MCF 10A (cell line): Measurements from ENCODE around the gene CENPE. TPM values are rescaled to one million over a fixed set of nuclear protein-coding genes. Genes with fewer than 3 reads are reported as not detected.

Source experiments
- BruUV-seq: library from RNA; stranded (reverse); fragments of 400-500 nt; replicated peaks from 2 replicates; lab custom pipeline; 2021; lab: Mats Ljungman, UMichigan
- CTCF ChIA-PET: fragments of 300-600 bp; sonication (Branson Sonifier 250); formaldehyde crosslinking; extraction: SDS; loops from one replicate; lab custom pipeline; 2021; ENCODE audit warnings: antibody characterized with exemption, inconsistent platforms; lab: Yijun Ruan, JAX
- POLR2A ChIA-PET: fragments of 300-600, 350-650 bp; sonication (Branson Sonifier 250); formaldehyde crosslinking; extraction: SDS; loops from one replicate; lab custom pipeline; 2020; ENCODE audit warnings: antibody characterized with exemption, inconsistent platforms; lab: Yijun Ruan, JAX
- DNase-seq: peaks from one replicate; pipeline ENCODE4 v3.0.0-alpha.2; 2018; ENCODE audit not compliant: unreplicated experiment
- H3K27ac Mint-ChIP-seq: one replicate; pipeline ENCODE4 v1.8.0; 2022; ENCODE audit warnings: mild to moderate bottlenecking, low read depth, mixed read lengths; ENCODE audit not compliant: unreplicated experiment
- H3K27me3 Mint-ChIP-seq: one replicate; pipeline ENCODE4 v1.8.0; 2022; ENCODE audit warnings: mixed read lengths; ENCODE audit not compliant: insufficient read depth, unreplicated experiment
- H3K36me3 Mint-ChIP-seq: one replicate; pipeline ENCODE4 v1.8.0; 2022; ENCODE audit warnings: mild to moderate bottlenecking, moderate library complexity, mixed read lengths; ENCODE audit not compliant: insufficient read depth, unreplicated experiment
- H3K4me1 Mint-ChIP-seq: one replicate; pipeline ENCODE4 v1.8.0; 2022; ENCODE audit warnings: mixed read lengths; ENCODE audit not compliant: insufficient read depth, unreplicated experiment
- H3K4me3 Mint-ChIP-seq: one replicate; pipeline ENCODE4 v1.8.0; 2022; ENCODE audit warnings: mild to moderate bottlenecking, moderate library complexity, mixed read lengths; ENCODE audit not compliant: unreplicated experiment
- H3K9me3 Mint-ChIP-seq: one replicate; pipeline ENCODE4 v1.8.0; 2022; ENCODE audit warnings: mixed read lengths; ENCODE audit not compliant: unreplicated experiment
- intact Hi-C: fragments of 100-400 bp; cut with micrococcal nuclease; formaldehyde crosslinking; loops from 2 replicates; pipeline ENCODE4 v1.14.1; 2022
- total RNA-seq: library from RNA; stranded (reverse); gene quantifications from 2 replicates; pipeline ENCODE4 v1.2.3, GENCODE V29; 2022
- TF ChIP-seq, protein P1 (sequence below): fragments of 200-600 bp; IDR thresholded peaks from one replicate; pipeline ENCODE4 v1.8.0; 2022; ENCODE audit warnings: antibody characterized with exemption, mild to moderate bottlenecking; ENCODE audit not compliant: unreplicated experiment

The CENPE gene
- total RNA-seq, 1 experiment from 2014 or later: 32.4 TPM

DNA sequence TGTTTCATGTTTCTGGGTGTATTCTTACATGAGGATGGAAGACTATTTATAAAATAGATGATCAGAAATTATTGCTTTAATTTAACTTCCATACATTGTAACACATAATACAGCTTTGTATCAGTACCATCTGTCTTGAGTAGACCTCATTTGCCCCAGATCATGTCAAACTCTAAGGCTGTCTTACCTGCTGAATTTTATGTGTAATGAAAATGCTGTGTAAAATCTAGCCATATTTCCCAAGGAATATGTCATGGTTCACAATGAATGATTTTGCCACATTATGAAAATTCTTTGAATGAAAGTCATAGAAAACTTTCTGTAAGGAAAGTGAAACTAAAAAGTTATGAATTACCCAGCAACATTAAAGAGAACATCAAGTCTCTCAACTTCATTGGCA, 105.9 kb downstream of the CENPE start:
- intact Hi-C loops: loop anchor here (5.0 kb wide), 2 partner anchors 265 to 660 kb away; partner anchors contain the start of gene UBE2D3
- no TSS peak for BruUV-seq
- CTCF ChIA-PET: interaction anchor here (0.6 to 7.4 kb wide), 36 partner anchors 8 to 1300 kb away, joined by 3 to 104 read pairs (median 4); partner anchors contain the start of genes BDH2 and SLC9B2
- Mint-ChIP-seq H3K4me3 (no peak overlapping the region), H3K27me3 (no peaks in the 10 kb centered on the region), H3K27ac (no peak overlapping the region), H3K9me3 (no peaks in the 10 kb centered on the region), H3K4me1 (peaks cover 16% of the 10 kb centered on the region), H3K36me3 (peaks cover 41% of the 10 kb centered on the region)
- POLR2A ChIA-PET: interaction anchor here (1.2 to 3.9 kb wide), 4 partner anchors 15 to 264 kb away, joined by 3 to 18 read pairs (median 9); partner anchors contain the start of genes SLC9B1, SLC9B2 and UBE2D3
- TF ChIP-seq, protein P1, sequence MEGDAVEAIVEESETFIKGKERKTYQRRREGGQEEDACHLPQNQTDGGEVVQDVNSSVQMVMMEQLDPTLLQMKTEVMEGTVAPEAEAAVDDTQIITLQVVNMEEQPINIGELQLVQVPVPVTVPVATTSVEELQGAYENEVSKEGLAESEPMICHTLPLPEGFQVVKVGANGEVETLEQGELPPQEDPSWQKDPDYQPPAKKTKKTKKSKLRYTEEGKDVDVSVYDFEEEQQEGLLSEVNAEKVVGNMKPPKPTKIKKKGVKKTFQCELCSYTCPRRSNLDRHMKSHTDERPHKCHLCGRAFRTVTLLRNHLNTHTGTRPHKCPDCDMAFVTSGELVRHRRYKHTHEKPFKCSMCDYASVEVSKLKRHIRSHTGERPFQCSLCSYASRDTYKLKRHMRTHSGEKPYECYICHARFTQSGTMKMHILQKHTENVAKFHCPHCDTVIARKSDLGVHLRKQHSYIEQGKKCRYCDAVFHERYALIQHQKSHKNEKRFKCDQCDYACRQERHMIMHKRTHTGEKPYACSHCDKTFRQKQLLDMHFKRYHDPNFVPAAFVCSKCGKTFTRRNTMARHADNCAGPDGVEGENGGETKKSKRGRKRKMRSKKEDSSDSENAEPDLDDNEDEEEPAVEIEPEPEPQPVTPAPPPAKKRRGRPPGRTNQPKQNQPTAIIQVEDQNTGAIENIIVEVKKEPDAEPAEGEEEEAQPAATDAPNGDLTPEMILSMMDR: no peak
- no peak for DNase-seq

DNA sequence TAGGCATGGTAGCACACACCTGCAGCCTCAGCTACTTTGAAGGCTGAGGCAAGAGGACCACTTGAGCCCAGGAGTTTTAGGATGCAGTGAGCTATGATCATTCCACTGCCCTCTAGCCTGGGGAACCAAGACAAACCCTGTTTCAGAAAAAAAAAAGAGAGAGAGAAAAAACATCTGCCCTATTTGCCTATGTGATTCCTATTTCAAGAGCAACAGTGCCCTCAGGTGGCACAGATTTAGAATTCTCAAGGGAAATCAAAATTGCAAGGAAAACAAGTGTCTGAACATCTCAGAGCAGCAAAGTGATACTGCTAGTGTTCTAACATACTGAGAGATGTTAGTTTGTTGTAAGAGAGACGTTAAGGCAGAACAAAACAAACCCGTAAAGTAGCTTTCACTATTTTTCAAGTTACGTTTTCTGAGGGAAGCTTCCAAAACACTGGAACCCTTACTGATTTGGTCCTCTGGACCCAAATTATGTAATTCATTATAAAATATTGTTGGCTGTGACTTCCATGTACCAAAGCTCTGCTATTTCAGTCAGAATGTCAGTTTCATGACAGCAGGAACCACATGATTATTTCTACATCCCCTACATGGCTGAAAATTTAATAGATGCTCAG, 106.4 kb downstream of the CENPE start:
- Mint-ChIP-seq H3K27me3 (no peaks in the 10 kb centered on the region), H3K36me3 (peaks cover 39% of the 10 kb centered on the region), H3K4me3 (no peak overlapping the region), H3K4me1 (peaks cover 14% of the 10 kb centered on the region), H3K27ac (no peak overlapping the region), H3K9me3 (no peaks in the 10 kb centered on the region)
- DNase-seq: peak; percentile 67
- intact Hi-C loops: loop anchor here (1.0 to 5.0 kb wide), 6 partner anchors 45 to 659 kb away; partner anchors contain the start of gene UBE2D3
- CTCF ChIA-PET: interaction anchor here (0.6 to 7.4 kb wide), 55 partner anchors 9 to 1300 kb away, joined by 3 to 104 read pairs (median 4); partner anchors contain the start of genes BDH2, SLC9B1 and SLC9B2
- POLR2A ChIA-PET: interaction anchor here (0.6 to 3.9 kb wide), 6 partner anchors 15 to 471 kb away, joined by 3 to 18 read pairs (median 8); partner anchors contain the start of genes SLC9B1, SLC9B2 and UBE2D3
- BruUV-seq: no TSS peak
- TF ChIP-seq, protein P1: peak; percentile 60

DNA sequence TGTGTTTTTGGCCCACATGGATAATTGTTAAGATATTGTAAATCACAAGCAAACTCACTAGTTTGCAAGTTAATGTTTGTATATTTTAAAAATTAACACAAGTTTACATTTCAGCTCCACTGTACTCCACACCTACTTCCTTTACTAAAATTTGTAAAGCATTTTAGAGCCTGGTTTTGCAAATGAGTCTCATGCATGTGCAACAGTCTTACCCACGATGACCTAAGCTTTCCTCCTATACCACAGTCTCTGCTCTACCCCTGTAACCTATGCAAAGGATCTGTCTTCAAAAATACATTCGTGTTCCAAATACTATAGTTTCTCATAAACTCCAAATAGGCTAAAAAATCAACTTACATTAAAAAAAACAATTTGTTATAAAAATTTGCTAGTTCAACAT, 108.7 kb downstream of the CENPE start:
- ChIA-PET POLR2A (no interaction called here), CTCF (interaction anchor here (0.9 to 7.4 kb wide), 5 partner anchors 10 to 469 kb away, joined by 3 to 104 read pairs (median 57); partner anchors contain the start of genes BDH2 and SLC9B2)
- DNase-seq: no peak
- H3K4me1 Mint-ChIP-seq: peaks cover 11% of the 10 kb centered on the region
- TF ChIP-seq, protein P1: no peak
- H3K36me3 Mint-ChIP-seq: peaks cover 38% of the 10 kb centered on the region
- no peaks in the 10 kb centered on the region for H3K9me3 Mint-ChIP-seq
- no peak overlapping the region for H3K27ac Mint-ChIP-seq
- BruUV-seq: no TSS peak
- H3K4me3 Mint-ChIP-seq: no peak overlapping the region
- H3K27me3 Mint-ChIP-seq: no peaks in the 10 kb centered on the region
- intact Hi-C loops: no loop called here

DNA sequence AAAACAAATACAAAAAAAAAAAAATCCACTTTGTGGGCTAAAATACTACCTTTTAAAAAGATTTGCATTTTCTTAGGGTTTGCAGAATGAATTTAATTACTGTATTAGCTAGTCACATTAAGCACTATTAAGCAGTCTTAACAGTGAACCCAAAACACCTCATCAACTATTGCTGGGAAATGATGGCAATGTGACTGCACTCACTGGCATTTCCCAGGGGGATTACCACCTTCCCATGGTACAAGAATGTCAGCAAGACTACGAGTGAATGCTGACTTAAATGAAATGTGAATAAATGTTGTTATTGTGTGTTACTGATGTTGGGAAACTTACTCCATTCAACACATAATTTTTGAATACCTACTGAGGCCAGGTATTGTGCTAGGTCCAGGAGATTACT, 111.6 kb downstream of the CENPE start:
- H3K27ac Mint-ChIP-seq: no peak overlapping the region
- no peak overlapping the region for H3K4me3 Mint-ChIP-seq
- ChIA-PET CTCF (interaction anchor here (0.6 to 7.4 kb wide), 5 partner anchors 8 to 466 kb away, joined by 3 to 104 read pairs (median 5); partner anchors contain the start of genes BDH2 and SLC9B2), POLR2A (no interaction called here)
- no peaks in the 10 kb centered on the region for H3K27me3 Mint-ChIP-seq
- H3K9me3 Mint-ChIP-seq: no peaks in the 10 kb centered on the region
- H3K4me1 Mint-ChIP-seq: peaks cover 3% of the 10 kb centered on the region
- no TSS peak for BruUV-seq
- DNase-seq: no peak
- TF ChIP-seq, protein P1: no peak
- H3K36me3 Mint-ChIP-seq: peaks cover 38% of the 10 kb centered on the region
- intact Hi-C loops: no loop called here
